Tibial nerve (tissue), 4 donors: Measurements from ENCODE around the gene TJP1.
"Not testable (repeated sequence)": the region's sequence is repeated elsewhere in the genome, so short reads cannot be mapped to it uniquely, and the experiment has no call there.

Experiments
- CTCF ChIP-seq, 5 experiments: fragments of 200-600 bp in 3 of 5; fragments of 450-650 bp in 2 of 5; sonication (generic) in 3 of 5; IDR thresholded peaks; one replicate each; pipeline ENCODE4 v1.5.1; 2016 to 2019; ENCODE audit warnings: antibody characterized with exemption in 5 of 5, mild to moderate bottlenecking in 3 of 5, moderate library complexity in 2 of 5
- EP300 ChIP-seq, 2 donors: sonication (generic); formaldehyde crosslinking; IDR thresholded peaks; one replicate each; pipeline ENCODE4 v1.6.1; 2017; ENCODE audit warnings: antibody characterized with exemption in 2 of 2, mild to moderate bottlenecking in 1 of 2
- POLR2A ChIP-seq, 2 donors: fragments of 450-650 bp; IDR thresholded peaks; one replicate each; pipeline ENCODE4 v1.6.1; 2017; ENCODE audit warnings: antibody characterized with exemption in 2 of 2, mild to moderate bottlenecking in 2 of 2, moderate library complexity in 2 of 2

- TF ChIP-seq CTCF, EP300, POLR2A (IDR thresholded peaks at IDR 0.05): not testable (repeated sequence)
Observed at GRCh38 chr15:29730471-29730870, 91.8 kb downstream of the TJP1 start.
